HG03442 (cell line): ENCODE results near the gene HOXB1.

ENCODE experiments used
- ATAC-seq: cut with Tn5 transposase; IDR thresholded peaks from one replicate; pipeline ENCODE4 v1.9.1; 2021; ENCODE audit warnings: mild to moderate bottlenecking, moderate library complexity; ENCODE audit not compliant: unreplicated experiment

Gene HOXB1

DNA sequence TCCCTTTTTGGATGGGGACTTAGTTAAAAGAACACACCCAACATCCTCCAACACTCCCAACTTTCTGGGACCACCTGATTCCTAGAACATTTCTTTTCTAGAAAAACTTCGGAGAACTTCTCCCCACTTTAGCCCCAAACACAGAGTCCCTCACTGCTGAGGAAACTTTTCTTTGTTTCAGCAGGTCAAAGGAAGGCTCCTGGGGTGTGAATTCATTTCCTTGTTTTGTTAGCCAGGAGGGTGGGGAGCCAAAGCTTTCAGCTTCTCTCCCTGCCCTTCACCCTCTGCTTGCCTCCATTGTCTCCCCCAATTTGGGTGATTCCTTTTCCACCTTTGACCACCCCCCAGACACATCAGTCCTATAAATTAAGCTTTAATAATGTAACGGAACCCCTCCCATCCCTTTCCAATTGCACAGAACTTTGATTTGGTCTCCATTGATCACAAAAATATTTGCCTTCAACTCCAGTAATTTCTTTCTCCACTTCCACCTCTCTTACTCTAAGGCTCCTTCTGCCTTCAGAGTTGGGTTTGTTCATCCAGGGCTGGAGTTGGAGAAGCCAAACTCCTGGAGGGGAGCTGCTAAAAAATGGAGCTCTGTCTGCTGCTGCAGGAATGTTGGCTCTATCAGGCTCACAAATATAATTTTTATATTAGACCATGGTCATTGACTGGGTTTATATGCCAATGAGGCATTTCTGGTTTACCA is 37.0 kb upstream of the HOXB1 start:
- no peak for ATAC-seq

DNA sequence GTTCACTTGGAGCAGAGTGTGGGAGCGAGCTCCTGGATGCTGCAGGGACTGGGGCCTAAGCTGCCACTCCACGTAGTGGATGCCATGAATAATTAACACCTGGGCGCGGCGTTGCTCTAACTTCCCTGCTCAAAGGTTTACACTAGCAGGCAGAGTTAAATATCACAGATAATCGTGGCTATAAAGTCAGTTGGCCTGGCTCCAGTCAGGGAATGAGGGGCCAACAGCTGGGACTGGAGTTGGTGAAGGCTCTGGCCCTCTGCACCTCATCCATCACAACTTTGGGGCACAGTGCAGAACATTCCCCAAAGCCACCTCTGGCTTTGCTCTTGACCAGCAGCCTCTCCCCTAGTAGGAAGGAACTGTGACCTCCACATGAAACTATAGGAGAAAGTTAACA is 36.4 kb upstream of the HOXB1 start:
- no peak for ATAC-seq

DNA sequence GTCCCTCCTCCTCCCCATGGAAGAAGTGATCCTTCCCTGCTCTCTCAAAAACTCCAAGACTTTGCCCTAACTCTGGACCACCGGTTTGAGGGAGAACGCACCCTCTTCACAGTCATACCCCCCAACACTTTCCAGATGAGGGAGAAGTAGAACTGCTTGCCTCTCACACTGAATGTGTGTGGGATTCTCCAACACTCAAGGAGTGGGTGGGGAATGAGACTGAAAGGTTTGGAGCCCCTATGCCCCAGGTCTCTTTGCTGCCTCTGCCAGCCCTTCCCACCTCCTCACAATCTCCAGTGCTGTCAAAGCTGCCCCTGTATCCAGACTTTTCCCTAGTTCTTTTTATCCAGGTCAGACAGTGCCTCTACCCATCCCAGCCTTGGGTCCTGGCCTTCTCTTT is 35.9 kb upstream of the HOXB1 start:
- no peak for ATAC-seq

DNA sequence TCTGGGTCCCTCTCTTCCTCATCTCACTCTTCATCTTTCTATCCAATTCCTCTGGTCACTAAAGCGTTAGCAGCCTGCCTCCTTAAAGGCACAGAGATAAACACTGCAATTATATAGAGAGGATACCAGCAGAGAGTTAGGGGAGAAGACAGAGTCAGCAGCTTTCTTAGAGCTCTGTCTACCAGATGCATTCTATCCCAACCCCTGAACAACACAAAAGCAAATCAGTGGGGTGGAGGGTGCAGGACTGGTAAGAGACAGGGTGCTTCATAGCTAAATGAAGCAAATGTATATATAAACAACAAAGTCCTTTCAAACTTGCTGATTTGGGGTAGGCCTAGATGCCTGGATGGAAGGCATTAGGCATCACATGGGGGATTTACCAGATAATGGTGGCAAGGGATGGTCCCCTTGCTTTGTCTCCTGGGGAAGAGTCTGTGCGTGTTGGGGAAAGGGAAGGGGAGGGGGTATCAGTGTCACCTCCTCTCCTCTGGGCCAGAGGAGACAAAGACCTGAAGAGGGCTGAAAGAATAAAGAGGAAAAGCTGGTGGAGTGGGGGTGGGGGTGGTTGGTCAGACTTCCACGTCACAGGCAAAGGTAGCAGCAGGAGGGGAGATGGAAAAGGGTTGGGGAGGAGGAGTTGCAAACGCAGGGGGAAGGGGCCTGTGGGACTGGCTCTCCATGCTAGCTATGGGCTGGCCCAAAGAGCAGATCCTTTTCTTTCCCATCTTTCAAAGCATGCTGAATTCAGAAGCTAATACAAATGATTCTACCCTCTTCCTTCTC is 35.3 kb upstream of the HOXB1 start:
- ATAC-seq, result no peak

DNA sequence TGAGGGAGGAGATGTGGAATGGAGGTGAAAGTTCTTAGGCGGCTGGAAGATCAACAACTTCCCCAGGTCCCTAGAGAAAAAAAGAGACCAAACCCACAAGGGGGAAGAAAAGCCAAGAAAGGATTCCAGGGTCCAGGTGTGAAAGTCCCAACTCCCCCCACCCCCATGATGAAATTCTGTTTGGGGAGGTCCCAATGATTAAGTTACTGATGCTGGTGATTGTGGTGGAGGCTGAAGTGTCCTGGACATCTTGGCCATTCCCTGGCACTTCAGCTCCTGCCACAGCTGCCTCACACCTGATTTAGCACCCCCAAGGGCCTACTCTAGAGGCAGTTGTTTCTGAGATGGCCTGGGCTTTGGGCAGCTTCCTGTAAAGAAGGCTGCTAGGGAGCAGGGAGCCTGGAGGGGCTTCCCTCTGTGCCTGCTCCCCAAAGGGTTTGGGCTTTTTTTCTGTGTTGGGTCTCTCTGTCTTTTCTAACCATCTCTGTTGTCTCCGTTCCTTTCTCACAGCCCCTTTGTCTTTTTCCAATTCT is 34.3 kb upstream of the HOXB1 start:
- no peak for ATAC-seq

DNA sequence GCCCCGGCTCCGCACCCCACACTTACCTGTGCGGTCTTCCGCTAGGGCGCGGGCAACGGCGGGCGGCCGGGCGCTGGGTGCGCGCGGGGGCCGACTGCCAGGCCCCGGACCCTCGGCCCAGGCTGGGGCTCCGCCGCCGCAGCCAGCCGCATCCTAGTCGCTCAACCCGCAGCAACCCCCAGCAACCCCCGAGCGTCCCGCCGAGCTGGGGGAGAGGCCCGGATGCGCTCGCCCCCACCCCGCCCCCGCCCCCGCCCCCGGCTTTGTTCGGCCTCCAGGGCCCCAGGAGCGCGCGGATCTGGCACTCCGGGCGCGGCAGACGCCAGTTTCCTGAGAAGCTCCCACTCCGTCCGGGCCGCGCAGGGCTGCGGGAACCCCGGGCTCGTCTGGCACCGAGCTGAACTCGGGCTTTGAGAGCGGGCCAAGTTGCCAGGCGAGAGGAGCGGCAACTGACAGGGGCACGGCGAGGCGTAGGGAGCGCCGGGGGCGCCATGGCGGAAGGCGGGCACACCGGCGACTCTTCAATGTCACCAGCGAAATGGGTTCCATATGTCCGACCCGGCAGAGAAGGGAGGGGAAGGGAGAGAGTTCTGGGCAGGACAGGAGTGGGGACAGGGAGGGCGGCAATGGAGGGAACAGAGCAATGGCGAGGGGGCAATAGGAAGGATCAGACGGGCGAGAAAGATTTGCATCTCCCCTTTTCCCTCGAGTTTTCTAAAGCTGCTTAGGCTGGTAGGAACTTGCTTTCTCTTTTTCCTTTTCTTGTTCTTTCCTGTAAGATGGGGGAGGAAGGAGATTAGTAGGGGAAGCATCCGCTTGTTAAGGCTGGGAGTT is 33.6 kb upstream of the HOXB1 start:
- ATAC-seq, result no peak

DNA sequence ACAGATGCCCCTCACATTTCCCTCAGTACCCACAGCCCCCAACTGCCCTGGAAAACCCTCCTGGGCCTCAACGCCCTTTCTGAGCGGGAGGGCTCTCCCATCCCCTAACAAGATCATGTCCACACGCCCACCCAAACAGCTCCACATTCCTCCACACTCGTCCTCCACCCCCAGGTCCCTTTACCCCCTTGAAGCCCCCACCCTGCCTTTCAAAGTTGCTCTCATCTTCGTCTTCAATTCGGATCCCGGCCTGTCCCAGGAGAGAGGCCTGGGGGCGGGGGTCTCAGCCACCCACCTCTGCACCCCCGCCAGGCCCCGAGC is 33.0 kb upstream of the HOXB1 start:
- ATAC-seq, result no peak

DNA sequence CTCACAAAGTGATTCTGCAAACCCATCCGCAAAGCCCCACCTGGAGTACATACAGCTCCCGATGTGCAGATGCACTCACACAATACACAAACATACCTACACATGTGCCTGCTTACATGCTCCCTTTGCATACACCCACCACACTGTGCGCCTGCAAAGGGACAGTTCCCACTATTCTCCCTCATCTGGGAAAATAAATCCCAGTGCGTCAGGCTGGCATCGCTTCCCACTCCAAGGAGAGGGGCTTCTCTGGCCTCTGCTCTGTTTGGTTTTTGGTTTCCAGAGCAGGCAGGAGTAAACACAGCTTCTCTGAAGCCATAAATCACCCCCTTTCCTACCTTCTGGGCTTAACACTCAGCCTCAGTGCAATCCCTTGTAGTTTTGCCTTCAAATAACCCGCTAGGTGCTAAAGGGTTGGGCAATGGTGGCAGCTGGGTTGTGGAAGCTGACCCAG is 32.6 kb upstream of the HOXB1 start:
- no peak for ATAC-seq

DNA sequence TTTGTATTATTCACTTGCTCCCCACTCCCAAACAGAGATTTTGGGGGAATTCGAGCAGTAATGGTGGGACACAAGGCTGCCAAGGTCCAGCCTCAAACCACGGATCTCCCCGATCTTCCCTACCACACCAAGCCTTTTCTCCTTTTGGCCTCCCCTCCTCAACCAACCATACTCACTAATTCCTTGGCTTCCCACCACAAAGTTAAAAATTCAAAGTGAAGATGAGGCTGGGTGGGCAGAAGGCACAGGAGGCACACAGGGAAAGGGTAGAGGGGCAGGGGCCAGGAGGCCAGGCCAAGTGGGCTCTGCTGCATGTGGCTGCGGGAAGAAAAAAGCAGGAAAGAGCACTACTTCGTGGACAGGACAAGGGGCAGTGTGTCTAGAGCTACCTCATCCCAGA is 32.1 kb upstream of the HOXB1 start:
- ATAC-seq, result no peak

DNA sequence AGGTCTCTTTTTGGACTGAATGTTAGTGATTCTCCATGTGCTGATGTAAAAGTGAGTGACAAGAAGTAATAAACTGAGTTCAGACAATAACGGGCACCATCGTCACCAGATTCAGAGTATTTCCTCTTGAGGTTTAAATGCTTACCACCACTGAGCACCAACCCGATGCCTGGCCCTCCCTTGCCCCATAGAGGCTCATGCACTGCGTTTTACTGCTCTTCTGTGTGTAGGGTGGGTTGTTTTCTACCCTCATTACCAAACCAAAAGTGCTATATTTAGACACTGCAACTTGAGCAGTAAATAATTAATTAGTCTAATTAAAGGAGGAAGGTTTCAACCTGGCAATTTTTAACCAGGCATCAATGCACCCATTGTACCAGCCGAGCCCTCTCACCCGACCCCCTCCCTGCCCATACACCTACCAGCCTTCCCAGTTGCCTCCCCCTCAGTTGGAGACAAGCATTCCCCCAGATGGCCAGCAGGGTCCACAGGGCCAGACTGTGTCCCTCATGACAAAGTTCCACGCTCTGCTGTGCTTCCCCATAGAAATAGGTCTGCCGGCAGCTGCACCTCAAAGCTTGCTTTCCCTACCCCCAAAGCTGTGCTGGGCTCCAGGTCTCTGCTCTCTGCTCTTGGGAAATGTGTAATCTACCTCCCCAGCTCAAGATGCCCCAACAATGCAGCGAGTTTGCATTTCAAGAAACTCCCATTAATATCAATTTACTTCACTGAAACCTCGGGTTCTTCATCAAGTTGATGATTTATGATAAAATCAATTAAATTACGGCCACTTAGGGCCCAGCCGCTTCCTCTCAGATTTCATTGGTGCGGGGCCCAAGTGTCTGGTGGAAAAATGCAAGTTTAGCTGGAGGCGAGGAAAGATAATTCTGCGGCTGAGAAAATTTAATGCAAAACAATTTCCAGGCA is 31.3 kb upstream of the HOXB1 start:
- no peak for ATAC-seq

DNA sequence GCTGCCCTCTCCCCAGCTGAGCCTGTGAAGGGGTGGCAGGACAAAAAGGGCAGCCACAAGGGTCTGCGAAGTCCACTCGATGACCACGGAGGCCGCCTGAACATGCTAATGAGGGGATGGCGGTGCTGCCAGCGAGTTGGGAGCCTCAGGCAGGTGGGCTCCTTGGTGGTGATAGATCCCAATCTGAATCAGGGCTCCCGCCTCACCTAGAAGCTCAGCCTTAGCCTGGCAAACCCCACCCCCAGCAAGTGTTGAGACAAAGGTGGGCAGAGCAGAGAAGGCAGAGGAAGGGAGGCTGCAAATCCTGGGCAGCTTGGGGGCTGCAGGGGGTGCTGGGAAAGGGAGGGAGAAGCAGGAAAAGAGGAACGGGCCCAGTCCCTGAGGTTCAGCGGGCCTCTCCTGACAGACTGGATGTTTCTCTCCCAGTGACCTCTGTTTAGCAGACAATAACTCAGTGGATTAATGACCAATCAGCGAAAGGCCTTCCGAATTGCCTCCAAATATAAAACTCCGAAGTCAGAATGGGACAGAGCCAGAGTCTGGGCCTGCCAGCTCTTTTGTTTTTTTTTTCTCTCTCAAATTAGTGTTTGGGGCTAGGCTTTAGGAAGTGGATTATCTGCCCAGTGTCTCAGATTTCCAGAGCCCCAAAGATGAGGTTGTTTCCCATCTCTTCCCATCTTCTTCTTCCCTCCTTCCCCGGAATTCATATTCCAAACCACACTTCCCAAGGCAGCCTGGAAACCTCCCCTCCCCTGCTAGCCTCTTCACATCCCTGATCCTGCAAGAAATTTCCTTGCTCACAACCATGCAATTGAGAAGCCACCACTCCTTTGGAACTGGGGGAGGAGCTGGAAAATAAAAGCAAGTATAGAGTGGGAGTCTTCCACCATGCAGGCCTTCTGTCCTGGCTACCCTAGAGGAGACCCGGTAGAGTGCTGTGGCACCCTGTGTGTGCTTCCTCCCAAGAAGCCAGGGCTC is 29.3 kb upstream of the HOXB1 start:
- ATAC-seq, result no peak

DNA sequence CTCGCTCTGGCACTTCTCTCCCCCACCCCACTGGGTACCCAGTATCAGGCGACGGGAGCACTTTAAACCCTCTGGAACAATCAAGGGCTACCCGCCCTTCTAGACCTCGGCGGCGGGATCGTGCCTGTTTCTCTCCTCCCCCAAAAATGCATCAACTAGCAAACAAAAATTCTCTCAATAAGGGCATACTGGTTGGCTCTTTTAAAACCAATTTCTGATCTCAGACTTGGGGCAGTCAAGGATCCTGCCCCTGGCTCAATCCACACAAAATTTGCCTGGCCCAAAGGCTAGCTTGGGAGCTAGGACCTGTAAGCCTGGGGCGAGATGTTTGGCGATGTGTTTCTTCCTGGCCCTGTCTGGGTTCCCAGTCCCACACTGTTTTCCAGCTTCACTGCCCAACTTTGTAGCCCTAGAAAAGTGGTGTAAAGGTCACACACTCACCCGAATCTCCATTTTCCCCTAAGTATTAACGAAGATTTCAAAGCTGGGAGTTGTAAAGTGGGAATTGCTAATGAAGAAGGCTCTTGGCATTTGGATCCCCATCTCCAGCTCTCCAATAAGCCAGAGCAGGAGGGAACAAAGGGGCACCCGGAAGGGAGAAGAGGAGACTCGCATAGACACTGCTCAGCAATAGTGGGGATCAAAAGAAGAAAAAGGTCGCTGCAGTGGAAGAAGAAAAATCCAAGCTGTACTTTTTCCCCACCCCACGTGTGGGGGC is 28.5 kb upstream of the HOXB1 start:
- ATAC-seq, result no peak

DNA sequence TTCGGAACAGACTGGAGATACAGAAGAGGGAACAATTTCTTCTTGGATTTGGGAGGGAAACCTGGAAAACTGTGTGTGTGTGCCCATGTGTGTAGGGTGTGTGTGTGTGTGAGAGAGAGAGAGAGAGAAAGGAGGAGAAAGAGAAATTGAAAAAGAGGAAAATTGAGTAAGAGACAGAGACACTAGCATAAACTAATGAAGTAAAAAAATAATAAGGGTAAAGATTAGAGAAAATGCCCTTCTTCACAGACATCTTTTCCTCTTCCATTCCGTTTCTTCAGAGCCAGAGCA is 28.0 kb upstream of the HOXB1 start:
- ATAC-seq, result no peak

DNA sequence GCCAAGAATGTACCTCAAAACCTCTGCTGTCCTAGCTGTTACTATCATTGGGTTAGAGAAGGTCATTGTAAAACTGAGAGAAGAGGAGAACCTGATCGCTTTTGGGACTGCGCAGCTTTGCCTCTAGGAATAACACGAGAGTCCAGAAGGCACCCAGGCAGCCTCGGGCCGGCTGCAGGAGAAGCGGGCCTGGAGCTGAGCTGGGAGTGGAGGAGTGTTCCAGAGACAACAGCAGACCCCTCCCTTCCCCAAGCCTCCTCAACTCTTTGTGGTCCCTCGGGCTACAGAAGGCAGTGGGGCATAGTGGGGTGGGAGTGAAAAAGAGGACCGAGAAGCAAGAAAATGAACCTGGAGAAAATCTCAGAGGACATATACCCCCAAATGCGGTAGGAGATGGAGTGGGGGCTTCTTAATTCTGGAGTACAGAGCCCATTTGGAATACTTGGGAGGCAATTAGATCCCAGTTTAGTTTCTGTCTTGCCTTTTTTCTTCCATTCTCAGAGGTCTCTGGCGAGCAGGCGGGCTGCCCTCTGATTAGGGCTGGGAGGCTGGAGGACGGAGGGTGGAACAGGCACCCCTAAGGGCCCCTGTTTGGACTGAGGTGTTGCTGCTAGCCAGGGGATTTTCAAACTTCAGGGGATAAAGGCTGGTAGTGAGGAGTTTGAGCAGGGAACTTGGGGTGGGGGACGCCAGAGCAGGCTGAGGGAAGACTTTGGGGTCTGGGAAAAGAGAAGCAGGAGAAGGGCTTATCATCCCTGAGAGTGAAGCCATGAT is 27.4 kb upstream of the HOXB1 start:
- ATAC-seq, result no peak

DNA sequence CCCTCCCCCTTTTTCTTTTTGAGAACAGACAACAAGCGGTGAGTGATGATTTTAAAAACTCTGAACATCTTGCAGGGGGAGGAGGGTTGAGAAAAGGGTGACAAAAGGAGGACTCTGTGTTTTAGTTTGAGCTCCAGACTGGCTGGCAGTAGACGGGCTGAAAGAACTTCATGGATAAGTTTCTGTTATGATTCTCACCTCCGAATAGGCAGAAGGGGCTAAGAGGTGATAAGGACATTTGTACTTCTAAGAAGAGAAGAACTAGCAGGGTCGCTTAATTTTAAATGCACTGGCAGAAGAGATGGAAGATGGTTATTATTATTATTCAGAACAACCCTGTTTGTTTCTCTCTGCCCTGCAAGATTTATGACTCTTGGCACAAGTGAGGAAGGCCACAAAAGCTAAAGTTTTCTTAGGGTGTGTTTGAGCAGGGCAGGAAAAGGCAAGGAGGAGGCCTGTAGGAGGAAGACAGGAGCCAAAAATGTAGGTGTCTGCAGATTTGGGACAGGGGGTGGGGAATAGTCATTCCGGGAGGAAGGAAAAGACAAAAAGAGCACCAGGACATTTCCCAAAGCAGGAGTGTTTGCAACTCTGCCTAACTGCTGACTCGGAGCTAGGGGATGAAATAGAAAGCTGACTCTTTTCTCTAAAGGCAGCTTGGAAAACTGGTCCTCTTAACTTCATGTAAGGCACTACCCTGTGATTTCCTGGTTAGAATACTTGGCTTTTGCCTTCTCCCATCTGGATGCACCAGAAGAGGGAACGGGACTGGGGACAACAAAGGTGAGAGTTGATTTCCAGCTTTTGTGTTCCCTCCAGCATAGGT is 26.0 kb upstream of the HOXB1 start:
- no peak for ATAC-seq

DNA sequence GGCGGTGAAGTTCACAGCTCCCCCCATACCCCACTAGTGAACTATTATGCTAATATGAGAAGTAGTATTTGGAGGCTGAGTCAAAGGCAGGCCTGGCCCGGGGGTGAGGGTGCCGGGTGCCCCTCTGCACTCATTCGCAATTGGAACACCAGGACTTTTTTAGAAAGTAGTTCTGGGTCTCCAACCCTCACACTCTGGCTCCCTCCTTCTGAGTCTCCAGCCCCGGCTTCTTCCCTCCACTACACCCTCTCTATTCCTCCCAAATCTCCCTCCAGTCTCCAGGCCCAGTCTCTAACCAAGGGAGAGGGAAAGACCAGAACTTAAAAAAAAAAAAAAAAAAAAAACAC is 25.4 kb upstream of the HOXB1 start:
- no peak for ATAC-seq
